Epidermal melanocyte (primary cell): ENCODE results near the gene SLC25A23.

Source experiments
- DNase-seq: peaks from one replicate; pipeline ENCODE4 v3.0.0; 2011; ENCODE audit warnings: low spot score; ENCODE audit not compliant: insufficient read length

The SLC25A23 gene

GRCh38 chr19:6425732-6426620 lies 33.6 kb downstream of the SLC25A23 start:
- DNase-seq: no peak

GRCh38 chr19:6424939-6425731 lies 34.5 kb downstream of the SLC25A23 start:
- DNase-seq: peak; percentile 100

- no peak for DNase-seq
Measured at GRCh38 chr19:6424195-6424938, 35.2 kb downstream of the SLC25A23 start, which contains the start of gene KHSRP. Gene KHSRP, minus strand, starts transcription at chr19:6424811. Its CDS starts 110 bp downstream, at chr19:6424701.

GRCh38 chr19:6423499-6424194 lies 35.9 kb downstream of the SLC25A23 start:
- DNase-seq: peak; percentile 83

GRCh38 chr19:6421075-6422014 lies 38.2 kb downstream of the SLC25A23 start:
- no peak for DNase-seq

GRCh38 chr19:6418562-6418932 lies 41.0 kb downstream of the SLC25A23 start:
- no peak for DNase-seq

GRCh38 chr19:6417713-6418561 lies 41.7 kb downstream of the SLC25A23 start:
- DNase-seq: no peak

- DNase-seq: no peak
Measured at GRCh38 chr19:6416658-6417405, 42.8 kb downstream of the SLC25A23 start.

- DNase-seq: no peak
Measured at GRCh38 chr19:6415591-6416190, 43.9 kb downstream of the SLC25A23 start.

- no peak for DNase-seq
Measured at GRCh38 chr19:6414793-6415590, 44.6 kb downstream of the SLC25A23 start.

GRCh38 chr19:6413721-6414643 lies 45.6 kb downstream of the SLC25A23 start:
- DNase-seq: no peak

- no peak for DNase-seq
Measured at GRCh38 chr19:6413291-6413690, 46.3 kb downstream of the SLC25A23 start.

- DNase-seq: peak; percentile 18
Measured at GRCh38 chr19:6412447-6413091, 47.0 kb downstream of the SLC25A23 start.

GRCh38 chr19:6412061-6412446 lies 47.5 kb downstream of the SLC25A23 start:
- peak; percentile 11 for DNase-seq

GRCh38 chr19:6409346-6409745 lies 50.2 kb downstream of the SLC25A23 start:
- no peak for DNase-seq
